CD4-positive, alpha-beta T cell (primary cell): ENCODE data around the gene LYPD1. TPM values are rescaled to one million over a fixed set of nuclear protein-coding genes. Genes with fewer than 3 reads are reported as not detected.

Experiments
- ATAC-seq: fragments of 200-7000 bp; cut with Tn5 transposase; one replicate; pipeline ENCODE4 v1.10.0; 2022; ENCODE audit warnings: mild to moderate bottlenecking; ENCODE audit not compliant: poor library complexity
- CTCF ChIA-PET: fragments of 350-600 bp; sonication (Branson Sonifier 250); formaldehyde crosslinking; loops from one replicate; lab custom pipeline; 2021; ENCODE audit warnings: antibody characterized with exemption, inconsistent platforms; lab: Charles Lee
- POLR2A ChIA-PET: fragments of 350-600 bp; sonication (Branson Sonifier 250); formaldehyde crosslinking; loops from one replicate; lab custom pipeline; 2021; ENCODE audit warnings: antibody characterized with exemption, inconsistent platforms; lab: Charles Lee
- DNase-seq, 14 experiments: peaks; one replicate each; pipeline ENCODE4 v3.0.0-alpha.2; 2013 to 2020; ENCODE audit warnings: mixed read lengths in 2 of 14
- H3K27ac ChIP-seq, 2 donors: one replicate each; pipeline versions ENCODE4 v1.5.1 to v1.7.0; 2013; ENCODE audit warnings: low read length in 2 of 2, low read depth in 1 of 2, mild to moderate bottlenecking in 1 of 2
- H3K27me3 ChIP-seq, 2 experiments: 1 replicate in 1 of 2; 2 replicates in 1 of 2; pipeline versions ENCODE4 v1.6.1 to v1.7.0; 2013; ENCODE audit warnings: low read length in 2 of 2, control low read depth in 1 of 2, mild to moderate bottlenecking in 1 of 2, moderate library complexity in 1 of 2; ENCODE audit not compliant: insufficient read depth in 2 of 2, control insufficient read depth in 1 of 2
- H3K36me3 ChIP-seq: one replicate; pipeline ENCODE4 v1.6.1; 2013; ENCODE audit warnings: low read length, control low read depth; ENCODE audit not compliant: insufficient read depth
- H3K4me1 ChIP-seq: one replicate; pipeline ENCODE4 v1.6.1; 2013; ENCODE audit warnings: low read length, control low read depth; ENCODE audit not compliant: insufficient read depth
- H3K4me3 ChIP-seq: one replicate; pipeline ENCODE4 v1.5.1; 2013; ENCODE audit warnings: mild to moderate bottlenecking, low read length, moderate library complexity
- H3K9me3 ChIP-seq, 2 experiments: 1 replicate in 1 of 2; 2 replicates in 1 of 2; pipeline versions ENCODE4 v1.6.1 to v1.7.0; 2013; ENCODE audit warnings: low read length in 2 of 2, mild to moderate bottlenecking in 2 of 2, control low read depth in 1 of 2, moderate library complexity in 1 of 2; ENCODE audit not compliant: control insufficient read depth in 1 of 2, insufficient read depth in 1 of 2
- H3K27ac Mint-ChIP-seq: one replicate; pipeline ENCODE4 v1.8.0; 2020; ENCODE audit warnings: mixed read lengths
- H3K27me3 Mint-ChIP-seq: one replicate; pipeline ENCODE4 v1.8.0; 2021; ENCODE audit warnings: mixed read lengths
- H3K36me3 Mint-ChIP-seq: one replicate; pipeline ENCODE4 v1.8.0; 2021; ENCODE audit warnings: low read depth, mixed read lengths
- H3K4me1 Mint-ChIP-seq: one replicate; pipeline ENCODE4 v1.8.0; 2021; ENCODE audit warnings: low read depth, mixed read lengths
- H3K4me3 Mint-ChIP-seq: one replicate; pipeline ENCODE4 v1.8.0; 2020; ENCODE audit warnings: mild to moderate bottlenecking, mixed read lengths
- H3K9me3 Mint-ChIP-seq: one replicate; pipeline ENCODE4 v1.8.0; 2020; ENCODE audit warnings: mixed read lengths
- intact Hi-C, 2 experiments: fragments of 100-400 bp; cut with DNase I in 1 of 2; cut with micrococcal nuclease in 1 of 2; formaldehyde crosslinking; loops; one replicate each; pipeline versions ENCODE4 v1.15.1 to v1.9.0; 2023 to 2025; cut with DNase I, micrococcal nuclease
- total RNA-seq, 174 experiments: library from RNA in 2 of 174; stranded (reverse) in 2 of 174; gene quantifications; one replicate each; pipeline ENCODE4 v1.2.3 and lab custom pipeline; 2021 to 2026
- TF ChIP-seq, protein P1 (sequence below): fragments of 200-600 bp; IDR thresholded peaks from one replicate; pipeline ENCODE4 v1.8.0; 2022; ENCODE audit warnings: antibody characterized with exemption, mild to moderate bottlenecking

The LYPD1 gene
- total RNA-seq, 2 experiments from 2014 or later = not detected

DNA sequence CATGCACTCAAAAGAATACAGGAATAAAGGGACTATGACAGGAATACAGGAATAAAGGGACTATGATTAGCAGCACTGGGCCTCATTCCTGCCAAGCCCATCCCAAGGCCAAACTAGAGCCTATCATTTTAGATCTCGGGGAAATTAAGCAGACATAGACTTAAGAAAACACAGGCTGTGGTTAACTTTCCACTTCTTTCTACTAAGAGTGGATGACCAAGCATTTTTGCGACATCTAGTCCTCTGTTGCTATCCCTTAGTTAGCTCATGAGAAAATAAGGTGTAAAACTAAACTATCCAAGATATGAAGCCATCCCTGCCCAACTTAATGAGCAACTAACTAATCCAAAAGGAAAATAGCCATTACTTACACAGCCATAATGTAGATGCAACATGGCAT lies 5.9 kb downstream of the LYPD1 start:
- intact Hi-C loops = no loop called here
- ChIA-PET CTCF (no interaction called here), POLR2A (no interaction called here)

DNA sequence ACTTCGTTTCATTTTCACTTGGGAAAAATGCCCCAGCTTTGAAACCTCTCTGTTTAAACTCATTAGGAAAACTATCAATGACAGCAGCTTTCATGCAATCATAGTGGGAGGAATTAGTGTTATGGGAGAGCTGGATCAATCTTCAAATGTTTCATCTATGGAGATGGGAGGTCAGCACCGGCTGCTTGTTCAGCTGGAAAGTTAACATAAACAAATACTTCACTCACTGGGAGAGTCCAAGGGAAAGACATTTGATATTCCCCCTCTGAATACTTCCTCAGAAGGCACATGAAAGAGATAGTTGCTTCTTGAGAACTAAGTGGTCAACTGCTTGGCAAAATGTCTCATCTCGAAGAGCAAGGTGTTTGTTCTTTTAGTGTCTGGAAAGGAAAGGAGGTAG lies 7.3 kb downstream of the LYPD1 start:
- no peak overlapping the region for H3K4me3 ChIP-seq
- no peak overlapping the region for H3K27ac ChIP-seq
- H3K4me3 Mint-ChIP-seq = no peak overlapping the region
- H3K36me3 Mint-ChIP-seq = no peaks in the 10 kb centered on the region
- H3K27ac Mint-ChIP-seq = no peak overlapping the region
- ChIA-PET POLR2A (no interaction called here), CTCF (no interaction called here)
- no peaks in the 10 kb centered on the region for H3K4me1 ChIP-seq
- H3K27me3 Mint-ChIP-seq = peaks cover 38% of the 10 kb centered on the region
- intact Hi-C loops = no loop called here
- ATAC-seq (no peak), DNase-seq (no peak)
- TF ChIP-seq, protein P1, sequence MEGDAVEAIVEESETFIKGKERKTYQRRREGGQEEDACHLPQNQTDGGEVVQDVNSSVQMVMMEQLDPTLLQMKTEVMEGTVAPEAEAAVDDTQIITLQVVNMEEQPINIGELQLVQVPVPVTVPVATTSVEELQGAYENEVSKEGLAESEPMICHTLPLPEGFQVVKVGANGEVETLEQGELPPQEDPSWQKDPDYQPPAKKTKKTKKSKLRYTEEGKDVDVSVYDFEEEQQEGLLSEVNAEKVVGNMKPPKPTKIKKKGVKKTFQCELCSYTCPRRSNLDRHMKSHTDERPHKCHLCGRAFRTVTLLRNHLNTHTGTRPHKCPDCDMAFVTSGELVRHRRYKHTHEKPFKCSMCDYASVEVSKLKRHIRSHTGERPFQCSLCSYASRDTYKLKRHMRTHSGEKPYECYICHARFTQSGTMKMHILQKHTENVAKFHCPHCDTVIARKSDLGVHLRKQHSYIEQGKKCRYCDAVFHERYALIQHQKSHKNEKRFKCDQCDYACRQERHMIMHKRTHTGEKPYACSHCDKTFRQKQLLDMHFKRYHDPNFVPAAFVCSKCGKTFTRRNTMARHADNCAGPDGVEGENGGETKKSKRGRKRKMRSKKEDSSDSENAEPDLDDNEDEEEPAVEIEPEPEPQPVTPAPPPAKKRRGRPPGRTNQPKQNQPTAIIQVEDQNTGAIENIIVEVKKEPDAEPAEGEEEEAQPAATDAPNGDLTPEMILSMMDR = no peak
- H3K27me3 ChIP-seq = peaks cover 0 to 11% of the 10 kb centered on the region in 2 experiments
- H3K36me3 ChIP-seq = no peaks in the 10 kb centered on the region
- H3K4me1 Mint-ChIP-seq = no peaks in the 10 kb centered on the region
- no peaks in the 10 kb centered on the region for H3K9me3 Mint-ChIP-seq
- H3K9me3 ChIP-seq = peaks cover 0 to 4% of the 10 kb centered on the region in 2 experiments

More for the DNA sequence above, 5.9 kb downstream of the LYPD1 start:
- TF ChIP-seq, protein P1 = no peak
- H3K9me3 Mint-ChIP-seq = no peaks in the 10 kb centered on the region
- peaks cover 47% of the 10 kb centered on the region for H3K27me3 Mint-ChIP-seq
- H3K4me1 ChIP-seq = no peaks in the 10 kb centered on the region
- no peak for DNase-seq
- no peaks in the 10 kb centered on the region for H3K4me1 Mint-ChIP-seq
- no peaks in the 10 kb centered on the region for H3K36me3 ChIP-seq
- no peak for ATAC-seq
- no peaks in the 10 kb centered on the region for H3K36me3 Mint-ChIP-seq
- no peak overlapping the region for H3K27ac ChIP-seq
- peaks cover 7 to 23% of the 10 kb centered on the region in 2 experiments for H3K27me3 ChIP-seq
- no peak overlapping the region for H3K27ac Mint-ChIP-seq
- H3K9me3 ChIP-seq = peaks cover 0 to 15% of the 10 kb centered on the region in 2 experiments
- H3K4me3 Mint-ChIP-seq = no peak overlapping the region
- no peak overlapping the region for H3K4me3 ChIP-seq

DNA sequence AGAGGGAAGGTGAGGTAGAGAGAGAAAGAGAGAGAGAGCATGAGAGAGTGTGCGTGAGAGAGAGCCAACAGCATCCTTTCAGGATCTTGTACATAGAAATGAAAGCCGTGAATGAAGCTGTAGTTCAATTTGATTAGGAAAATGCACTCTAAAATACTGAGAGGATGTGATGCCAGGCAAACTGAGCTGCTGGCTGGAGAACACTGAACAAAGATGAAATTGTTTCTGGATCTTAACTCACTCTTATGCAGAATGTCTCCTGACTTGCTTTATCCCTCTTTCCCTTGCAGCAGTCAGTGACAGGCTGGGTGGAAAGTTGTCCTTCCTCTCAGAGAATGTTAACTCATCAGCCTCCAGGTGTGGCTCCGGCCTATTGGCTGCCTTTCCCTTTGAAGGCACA lies 10.7 kb downstream of the LYPD1 start:
- H3K27me3 ChIP-seq = no peaks in the 10 kb centered on the region
- peaks cover 3% of the 10 kb centered on the region for H3K9me3 Mint-ChIP-seq
- no peak for ATAC-seq

More for the DNA sequence above, 10.7 kb downstream of the LYPD1 start:
- Histone ChIP-seq H3K4me1 (no peaks in the 10 kb centered on the region), H3K36me3 (no peaks in the 10 kb centered on the region), H3K4me3 (no peak overlapping the region), H3K27ac (no peak overlapping the region), H3K9me3 (peaks cover 0 to 4% of the 10 kb centered on the region in 2 experiments)
- Mint-ChIP-seq H3K4me1 (no peaks in the 10 kb centered on the region), H3K4me3 (no peak overlapping the region), H3K27ac (no peak overlapping the region), H3K27me3 (peaks cover 6% of the 10 kb centered on the region), H3K36me3 (no peaks in the 10 kb centered on the region)
- ChIA-PET CTCF (no interaction called here), POLR2A (no interaction called here)
- TF ChIP-seq, protein P1 = no peak
- no peak for DNase-seq
- intact Hi-C loops = no loop called here
